Activated naive CD4-positive, alpha-beta T cell treated with anti-CD3 and anti-CD28 coated beads, Interleukin-2, amount 50 U/mL, for 72 hours (primary cell): Measurements from ENCODE around the gene ATXN3L. TPM values are rescaled to one million over a fixed set of nuclear protein-coding genes. Genes with fewer than 3 reads are reported as not detected.

Experiments used
- ATAC-seq, 2 donors: fragments of 150-1000 bp; cut with Tn5 transposase; 2 replicates each; pipeline ENCODE4 v1.10.0; 2021; ENCODE audit warnings: mild to moderate bottlenecking in 2 of 2, moderate library complexity in 2 of 2
- DNase-seq, 2 donors: peaks; one replicate each; pipeline ENCODE4 v3.0.0; 2021 to 2022; ENCODE audit warnings: low spot score in 2 of 2
- H3K27ac Mint-ChIP-seq, 2 donors: one replicate each; pipeline ENCODE4 v1.8.0; 2022; ENCODE audit warnings: mild to moderate bottlenecking in 2 of 2, mixed read lengths in 2 of 2
- H3K36me3 Mint-ChIP-seq, 2 donors: one replicate each; pipeline ENCODE4 v1.8.0; 2022; ENCODE audit warnings: mixed read lengths in 2 of 2
- H3K9me3 Mint-ChIP-seq, 2 donors: one replicate each; pipeline ENCODE4 v1.8.0; 2022; ENCODE audit warnings: mixed read lengths in 2 of 2
- total RNA-seq, 2 donors: library from RNA; stranded (reverse); gene quantifications; one replicate each; pipeline ENCODE4 v1.2.3, GENCODE V29; 2022

The ATXN3L gene
- total RNA-seq, 2 donors from 2014 or later: not detected

GRCh38 chrX:13283950-13284546 lies 35.8 kb downstream of the ATXN3L start:
- peaks cover 4 to 5% of the 10 kb centered on the region in 2 donors for H3K36me3 Mint-ChIP-seq
- H3K9me3 Mint-ChIP-seq: no peaks in the 10 kb centered on the region
- H3K27ac Mint-ChIP-seq: no peak overlapping the region
- no peak for DNase-seq
- no peak for ATAC-seq

- no peak overlapping the region for H3K27ac Mint-ChIP-seq
- H3K9me3 Mint-ChIP-seq: no peaks in the 10 kb centered on the region
- H3K36me3 Mint-ChIP-seq: peaks cover 4 to 5% of the 10 kb centered on the region in 2 donors
- no peak for ATAC-seq
- no peak for DNase-seq
Observed at GRCh38 chrX:13283512-13283911, 36.3 kb downstream of the ATXN3L start.

- H3K9me3 Mint-ChIP-seq: no peaks in the 10 kb centered on the region
- peaks cover 4 to 5% of the 10 kb centered on the region in 2 donors for H3K36me3 Mint-ChIP-seq
- DNase-seq (no peak), ATAC-seq (no peak)
- H3K27ac Mint-ChIP-seq: no peak overlapping the region
Observed at GRCh38 chrX:13281289-13281688, 38.6 kb downstream of the ATXN3L start.

GRCh38 chrX:13279279-13280018 lies 40.4 kb downstream of the ATXN3L start:
- no peak for DNase-seq
- no peak overlapping the region for H3K27ac Mint-ChIP-seq
- no peak for ATAC-seq
- peaks cover 0 to 5% of the 10 kb centered on the region in 2 donors for H3K36me3 Mint-ChIP-seq
- H3K9me3 Mint-ChIP-seq: no peaks in the 10 kb centered on the region

GRCh38 chrX:13277539-13277938 lies 42.3 kb downstream of the ATXN3L start:
- DNase-seq (no peak), ATAC-seq (no peak)
- H3K36me3 Mint-ChIP-seq: no peaks in the 10 kb centered on the region
- no peak overlapping the region for H3K27ac Mint-ChIP-seq
- H3K9me3 Mint-ChIP-seq: no peaks in the 10 kb centered on the region

GRCh38 chrX:13276991-13277390 lies 42.9 kb downstream of the ATXN3L start:
- no peak overlapping the region for H3K27ac Mint-ChIP-seq
- ATAC-seq: no peak

GRCh38 chrX:13275031-13275430 lies 44.8 kb downstream of the ATXN3L start:
- ATAC-seq (no peak), DNase-seq (no peak)
- no peaks in the 10 kb centered on the region for H3K36me3 Mint-ChIP-seq
- H3K27ac Mint-ChIP-seq: no peak overlapping the region
- H3K9me3 Mint-ChIP-seq: no peaks in the 10 kb centered on the region

More at GRCh38 chrX:13276991-13277390, 42.9 kb downstream of the ATXN3L start:
- no peak for DNase-seq
- Mint-ChIP-seq H3K36me3 (no peaks in the 10 kb centered on the region), H3K9me3 (no peaks in the 10 kb centered on the region)

GRCh38 chrX:13272426-13272825 lies 47.4 kb downstream of the ATXN3L start:
- no peaks in the 10 kb centered on the region for H3K36me3 Mint-ChIP-seq
- ATAC-seq (no peak), DNase-seq (no peak)
- H3K27ac Mint-ChIP-seq: no peak overlapping the region
- H3K9me3 Mint-ChIP-seq: no peaks in the 10 kb centered on the region

- Mint-ChIP-seq H3K9me3 (no peaks in the 10 kb centered on the region), H3K36me3 (no peaks in the 10 kb centered on the region), H3K27ac (no peak overlapping the region)
- DNase-seq (no peak), ATAC-seq (no peak)
Observed at GRCh38 chrX:13271511-13271910, 48.3 kb downstream of the ATXN3L start.

- Mint-ChIP-seq H3K9me3 (no peaks in the 10 kb centered on the region), H3K27ac (no peak overlapping the region), H3K36me3 (no peaks in the 10 kb centered on the region)
- ATAC-seq: no peak
- no peak for DNase-seq
Observed at GRCh38 chrX:13270360-13270759, 49.5 kb downstream of the ATXN3L start.

GRCh38 chrX:13268874-13269273 lies 51.0 kb downstream of the ATXN3L start:
- ATAC-seq (no peak), DNase-seq (no peak)
- Mint-ChIP-seq H3K9me3 (no peaks in the 10 kb centered on the region), H3K36me3 (no peaks in the 10 kb centered on the region), H3K27ac (no peak overlapping the region)

Other genes with a start within 250 kb of the ATXN3L start
- under 1 TPM in 1 of 2 donors, not detected in 1; 0.93 TPM for gene EGFL6, start 249.5 kb upstream of the ATXN3L start, total RNA-seq